ENCODE results near the gene KDM5A.
A peak's percentile ranks its signal among the peaks of the same experiment; 100 is the strongest.
"Not testable (repeated sequence)": the region's sequence is repeated elsewhere in the genome, so short reads cannot be mapped to it uniquely, and the experiment has no call there.

The KDM5A gene

DNA sequence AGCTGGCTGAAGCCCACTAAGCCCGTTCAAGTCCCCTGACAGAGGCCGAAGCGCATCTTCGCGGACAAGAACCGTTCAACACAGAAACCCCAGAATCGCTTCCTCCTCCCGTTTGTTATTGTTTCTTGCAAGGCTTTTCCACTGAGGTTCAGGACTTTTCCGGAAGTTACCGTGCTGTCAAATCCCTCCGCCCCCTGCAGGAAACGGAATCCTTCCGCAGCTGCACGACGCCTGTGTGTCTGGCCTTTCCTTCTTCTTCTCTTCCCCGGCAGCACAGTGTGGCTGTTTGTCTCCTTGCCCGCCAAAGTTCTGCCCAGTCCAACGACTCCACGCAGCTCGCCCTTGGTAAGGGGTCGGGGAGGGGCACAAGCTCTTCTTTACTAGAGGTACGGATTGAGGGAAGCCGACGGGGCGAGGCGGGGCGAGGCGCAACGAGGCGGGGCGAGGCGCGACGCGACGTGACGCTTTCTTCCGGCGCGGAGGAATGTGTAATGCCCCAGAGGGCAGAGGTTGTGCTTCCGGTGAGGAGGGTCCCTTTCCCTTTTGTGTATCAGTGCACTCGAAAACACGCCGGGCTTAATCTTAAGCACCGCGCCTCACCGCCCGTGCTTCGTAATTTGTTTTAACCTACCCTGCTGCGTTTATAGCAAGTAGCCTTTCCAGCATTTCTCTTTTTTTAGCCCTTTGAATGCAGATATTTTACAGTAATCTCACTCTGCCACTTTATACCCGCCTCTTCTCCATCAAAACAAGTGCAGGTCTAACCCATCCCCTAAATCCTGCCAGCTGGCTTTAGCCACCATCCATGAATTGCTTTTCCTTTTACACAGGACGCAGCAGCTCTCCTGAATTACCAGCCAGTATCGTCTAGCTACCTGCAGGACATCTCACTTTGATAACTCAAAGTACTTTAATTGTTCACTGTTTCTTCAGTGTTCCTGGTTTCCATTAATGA lies at the start of gene KDM5A:
KDM5A (minus strand) TSS at position 179 of the 955 bp plus-strand sequence. CDS start 229 bp downstream, outside the sequence.
- peak; percentile 92 for DNase-seq (ENCODE audit: low spot score)

DNA sequence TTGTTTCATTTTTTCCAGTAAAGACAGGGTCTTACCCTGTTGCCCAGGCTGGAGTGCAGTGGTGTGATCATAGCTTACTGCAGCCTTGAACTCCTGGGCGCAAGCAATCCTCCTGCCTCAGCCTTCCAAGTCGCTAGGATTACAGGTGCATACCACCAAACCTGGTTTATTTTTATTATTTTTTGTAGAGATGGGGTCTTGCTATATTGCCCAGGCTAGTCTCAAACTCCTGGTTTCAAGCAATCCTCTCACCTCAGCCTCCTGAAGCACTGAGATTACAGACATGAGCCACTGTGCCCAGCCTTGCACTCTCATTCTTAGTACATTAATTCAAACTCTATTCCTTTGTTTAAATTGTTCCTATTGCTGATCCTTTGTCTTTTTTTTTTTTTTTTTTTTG lies 46.6 kb upstream of the KDM5A start:
- DNase-seq (ENCODE audit: low spot score) = not testable (repeated sequence)

- DNase-seq (ENCODE audit: low spot score) = no peak
These were observed 33.4 kb upstream of the KDM5A start for GRCh38 chr12:422526-422925.

DNA sequence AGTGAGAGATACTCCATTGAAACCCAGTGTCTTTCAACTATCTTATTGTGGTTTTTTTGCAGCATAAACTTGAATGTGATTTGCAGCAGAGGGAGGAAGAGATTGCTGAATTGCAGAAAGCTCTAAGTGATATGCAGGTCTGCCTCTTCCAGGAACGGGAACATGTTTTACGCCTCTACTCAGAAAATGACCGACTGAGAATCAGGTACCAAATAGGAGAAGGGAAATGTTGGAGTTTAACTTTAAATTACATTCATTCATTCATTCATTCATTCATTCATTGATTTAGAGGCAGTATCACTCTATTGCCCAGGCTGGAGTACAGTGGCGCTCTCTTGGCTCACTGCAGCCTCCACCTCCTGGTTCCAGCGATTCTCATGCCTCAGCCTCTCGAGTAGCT lies 29.3 kb upstream of the KDM5A start:
- no peak for DNase-seq (ENCODE audit: low spot score)

GRCh38 chr12:414859-415258 lies 25.7 kb upstream of the KDM5A start:
- no peak for DNase-seq (ENCODE audit: low spot score)

DNA sequence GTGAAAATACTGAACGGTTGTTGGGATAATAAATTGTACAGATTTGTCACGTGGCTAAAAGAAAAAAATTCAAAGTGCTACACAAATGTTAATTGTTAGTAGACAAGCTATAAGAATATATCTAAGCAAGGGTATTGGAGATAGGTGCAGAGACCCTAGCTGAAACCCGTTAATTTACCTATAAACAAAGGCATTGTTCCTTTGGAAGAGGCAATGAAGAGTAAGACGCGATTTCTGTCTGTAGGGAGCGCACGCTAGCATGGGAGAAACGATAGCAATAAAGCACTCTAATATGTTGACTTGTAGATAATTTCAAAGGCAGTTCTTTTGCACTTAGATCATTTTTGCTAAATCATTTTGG lies 12.9 kb upstream of the KDM5A start:
- no peak for DNase-seq (ENCODE audit: low spot score)

GRCh38 chr12:401235-402028 lies 12.3 kb upstream of the KDM5A start, which contains the start of gene CCDC77:
Gene CCDC77 (plus strand): TSS chr12:401644. CDS start chr12:409384, 7,740 bp downstream.
- DNase-seq (ENCODE audit: low spot score) = peak; percentile 93

DNA sequence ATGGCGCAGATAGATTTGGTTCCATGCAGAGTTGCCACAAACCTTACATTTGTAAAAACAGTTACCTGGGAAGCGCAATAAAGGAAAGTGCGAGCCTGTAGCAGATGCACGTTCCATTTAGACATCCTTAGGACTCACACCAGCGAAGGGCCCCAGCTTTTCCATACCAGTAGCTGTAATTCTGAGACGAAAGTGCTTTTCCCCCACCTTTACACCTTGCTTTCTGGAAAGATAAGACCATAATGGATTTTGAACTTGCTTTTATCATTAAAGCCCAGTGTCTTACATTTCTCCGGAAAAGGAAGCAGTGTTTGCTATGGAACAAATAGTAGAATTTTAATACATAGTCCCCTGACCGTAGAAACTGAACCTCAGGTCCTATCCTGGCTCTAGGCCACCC lies 11.7 kb upstream of the KDM5A start:
- DNase-seq (ENCODE audit: low spot score) = no peak

DNA sequence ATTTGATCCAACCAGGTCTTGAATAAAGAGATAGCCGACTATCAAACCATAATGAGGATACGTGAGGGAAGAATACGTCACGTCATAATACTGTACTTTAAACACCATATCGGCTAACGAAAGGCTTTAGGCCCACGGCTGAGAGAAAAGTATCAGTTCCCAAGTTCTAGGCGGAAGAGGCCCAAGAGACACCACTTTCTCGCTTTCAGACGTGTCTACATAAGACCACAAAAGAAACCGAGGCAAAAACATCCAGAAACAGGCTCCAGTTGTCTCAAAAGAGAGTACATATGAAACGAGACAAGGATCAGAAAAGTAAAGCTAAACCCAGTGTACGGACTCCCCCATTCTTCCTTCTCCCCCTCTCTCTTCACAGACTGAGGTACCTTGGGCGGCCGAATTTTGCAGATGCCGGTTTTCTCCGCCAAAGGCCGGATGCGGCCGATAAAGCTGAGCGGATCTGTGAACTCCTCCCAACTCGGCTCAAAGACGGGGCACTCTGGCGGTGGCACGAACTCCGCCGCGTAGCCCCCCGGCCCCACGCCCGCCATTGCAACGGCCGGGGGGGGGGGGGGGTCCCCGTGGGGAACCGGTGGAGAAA lies 479 bp downstream of the KDM5A start:
- DNase-seq (ENCODE audit: low spot score) = peak; percentile 51

- no peak for DNase-seq (ENCODE audit: low spot score)
These were observed 1.1 kb downstream of the KDM5A start for GRCh38 chr12:388012-388411.

DNA sequence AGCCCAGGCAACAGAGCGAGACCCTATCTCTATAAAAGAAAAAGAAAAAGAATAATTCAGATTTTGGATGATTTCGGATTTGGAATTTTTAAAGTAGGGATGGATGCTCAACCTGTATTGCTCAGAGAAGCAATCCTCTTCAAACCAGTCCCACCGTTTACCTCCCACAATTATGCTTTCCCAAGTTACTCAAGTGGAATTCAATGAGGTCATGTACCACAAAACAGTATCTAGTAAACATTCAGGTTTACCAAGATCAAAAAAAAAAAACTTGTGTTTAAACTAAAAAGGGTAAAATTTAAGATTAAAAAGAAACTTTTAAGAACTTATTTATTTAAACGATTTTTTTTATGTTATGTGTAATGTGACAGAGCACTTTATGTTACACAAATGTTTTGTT lies 2.5 kb downstream of the KDM5A start:
- no peak for DNase-seq (ENCODE audit: low spot score)

DNA sequence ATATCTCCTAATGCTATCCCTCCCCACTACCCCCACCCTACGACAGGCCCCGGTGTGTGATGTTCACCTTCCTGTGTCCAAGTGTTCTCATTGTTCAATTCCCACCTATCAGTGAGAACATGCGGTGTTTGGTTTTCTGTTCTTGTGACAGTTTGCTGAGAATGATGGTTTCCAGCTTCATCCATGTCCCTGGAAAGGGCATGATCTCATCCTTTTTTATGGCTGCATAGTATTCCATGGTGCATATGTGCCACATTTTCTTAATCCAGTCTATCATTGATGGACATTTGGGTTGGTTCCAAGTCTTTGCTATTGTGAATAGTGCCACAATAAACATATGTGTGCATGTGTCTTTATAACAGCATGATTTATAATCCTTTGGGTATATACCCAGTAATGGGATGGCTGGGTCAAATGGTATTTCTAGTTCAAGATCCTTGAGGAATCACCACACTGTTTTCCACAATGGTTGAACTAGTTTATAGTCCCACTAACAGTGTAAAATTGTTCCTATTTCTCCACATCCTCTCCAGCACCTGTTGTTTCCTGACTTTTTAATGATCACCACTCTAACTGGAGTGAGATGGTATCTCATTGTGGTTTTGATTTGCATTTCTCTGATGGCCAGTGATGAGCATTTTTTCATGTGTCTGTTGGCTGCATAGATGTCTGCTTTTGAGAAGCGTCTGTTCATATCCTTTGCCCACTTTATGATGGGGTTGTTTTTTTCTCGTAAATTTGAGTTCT lies 18.2 kb downstream of the KDM5A start:
- not testable (repeated sequence) for DNase-seq (ENCODE audit: low spot score)

GRCh38 chr12:367972-368371 lies 21.1 kb downstream of the KDM5A start:
- no peak for DNase-seq (ENCODE audit: low spot score)

- DNase-seq (ENCODE audit: low spot score) = no peak
These were observed 22.3 kb downstream of the KDM5A start for GRCh38 chr12:366820-367219.

DNA sequence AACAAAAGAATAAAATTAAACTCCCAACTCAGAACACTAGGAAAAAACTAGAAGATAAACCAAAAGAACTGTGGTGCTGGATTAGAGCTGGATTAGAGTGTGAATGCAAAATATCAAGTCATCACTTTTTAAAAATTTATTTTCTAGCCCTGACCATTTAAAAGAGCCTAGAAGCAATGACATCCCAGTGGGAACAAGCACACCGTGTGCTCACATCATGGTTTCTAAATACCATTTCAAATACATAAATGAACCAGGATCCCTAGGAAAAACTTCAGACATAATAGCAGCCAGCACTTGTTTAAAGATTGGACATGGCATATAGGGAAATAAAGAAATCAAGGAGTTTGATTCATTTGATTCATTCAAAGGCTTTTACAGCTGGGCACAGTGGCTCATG lies 30.0 kb downstream of the KDM5A start:
- DNase-seq (ENCODE audit: low spot score) = no peak

- DNase-seq (ENCODE audit: low spot score) = no peak
These were observed 32.7 kb downstream of the KDM5A start for GRCh38 chr12:356276-356988.

GRCh38 chr12:351197-351596 lies 37.9 kb downstream of the KDM5A start:
- DNase-seq (ENCODE audit: low spot score) = not testable (repeated sequence)

- DNase-seq (ENCODE audit: low spot score) = not testable (repeated sequence)
These were observed 39.5 kb downstream of the KDM5A start for GRCh38 chr12:349625-350024.

DNA sequence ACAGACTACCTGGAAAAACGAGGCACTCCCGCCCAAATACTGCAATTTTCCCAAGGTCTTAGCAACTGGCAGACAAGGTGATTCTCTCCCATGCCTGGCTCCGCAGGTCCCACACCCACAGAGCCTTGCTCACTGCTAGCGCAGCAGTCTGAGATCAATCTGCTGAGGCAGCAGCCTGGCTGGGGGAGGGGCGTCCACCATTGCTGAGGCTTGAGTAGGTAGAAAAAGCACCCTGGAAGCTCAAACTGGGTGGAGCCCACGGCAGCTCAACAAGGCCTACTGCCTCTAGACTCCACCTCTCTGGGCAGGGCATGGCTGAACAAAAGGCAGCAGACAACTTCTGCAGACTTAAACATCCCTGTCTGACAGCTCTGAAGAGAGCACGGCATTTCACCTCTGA lies 46.1 kb downstream of the KDM5A start:
- not testable (repeated sequence) for DNase-seq (ENCODE audit: low spot score)

GRCh38 chr12:337039-337438 lies 52.1 kb downstream of the KDM5A start:
- no peak for DNase-seq (ENCODE audit: low spot score)

DNA sequence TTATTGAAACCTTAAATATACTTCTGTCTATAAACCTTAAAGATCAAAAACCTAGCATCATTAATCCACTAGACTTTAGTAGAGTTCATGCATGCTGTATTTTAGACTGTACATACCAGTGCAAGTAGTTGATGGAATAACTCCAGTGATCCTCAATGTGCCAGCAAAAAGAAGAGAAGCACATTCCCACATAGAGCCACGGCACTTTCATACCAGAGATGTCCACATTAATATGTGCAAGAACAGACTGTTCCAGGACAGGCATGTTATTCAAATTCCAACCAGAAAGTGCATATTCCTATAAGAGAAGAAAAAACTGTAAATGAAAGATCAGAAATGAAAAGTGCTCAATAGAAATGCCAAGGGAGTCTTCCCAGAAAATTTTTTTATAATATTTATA lies 55.0 kb downstream of the KDM5A start:
- DNase-seq (ENCODE audit: low spot score) = no peak

All from pons (tissue), 1 donor.